ENCODE results near the gene CTTNBP2NL. TPM values are rescaled to one million over a fixed set of nuclear protein-coding genes. Genes with fewer than 3 reads are reported as not detected.

Gene CTTNBP2NL
- total and polyA plus RNA-seq, 2 experiments from 2014 or later = 18.5 to 31.0 TPM

DNA sequence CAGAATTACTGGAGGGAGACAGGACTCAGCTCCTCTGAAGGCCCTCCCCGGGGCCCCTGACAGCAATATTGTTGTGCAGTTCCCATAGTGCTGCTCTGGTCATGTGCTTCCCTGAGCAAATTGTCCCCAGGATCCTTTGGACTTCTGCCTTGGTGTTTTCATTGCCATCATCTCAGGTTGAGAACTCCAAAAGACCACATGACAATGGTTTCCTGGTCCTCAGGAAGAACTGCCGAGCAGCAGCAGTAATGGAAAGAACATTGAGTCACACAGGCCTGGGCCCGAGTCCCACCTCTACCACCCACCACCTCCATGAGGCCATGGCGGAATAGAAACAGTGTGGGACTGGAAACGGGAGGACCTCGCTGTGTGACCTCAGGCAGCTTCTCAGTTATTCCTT lies 6.3 kb upstream of the CTTNBP2NL start:
- Mint-ChIP-seq H3K36me3 (ENCODE audit: low read depth) (no peaks in the 10 kb centered on the region), H3K4me3 (no peak overlapping the region), H3K9me3 (no peaks in the 10 kb centered on the region), H3K27ac (no peak overlapping the region), H3K27me3 (ENCODE audit: insufficient read depth, low read depth, poor library complexity) (peaks cover 3% of the 10 kb centered on the region), H3K4me1 (peaks cover 26% of the 10 kb centered on the region)
- no peaks in the 10 kb centered on the region for H3K36me3 ChIP-seq (ENCODE audit: insufficient read depth)
- ATAC-seq = no peak
- no peak overlapping the region; the same call in 1 of the 2 replicates for H3K27ac ChIP-seq (ENCODE audit: low read depth)
- H3K9me2 ChIP-seq (ENCODE audit: insufficient read depth) = no peaks in the 10 kb centered on the region
- no peaks in the 10 kb centered on the region for H3K79me2 ChIP-seq (replicated peaks; ENCODE audit: insufficient read depth)
- H3K4me1 ChIP-seq (ENCODE audit: insufficient read depth) = peaks cover 19% of the 10 kb centered on the region
- H4K20me1 ChIP-seq (replicated peaks; ENCODE audit: insufficient read depth) = no peaks in the 10 kb centered on the region
- TF ChIP-seq CREB1 (CRISPR knock-in tag; IDR thresholded peaks at IDR 0.05; ENCODE audit: low read depth) = no peak
- TF ChIP-seq, protein P1, sequence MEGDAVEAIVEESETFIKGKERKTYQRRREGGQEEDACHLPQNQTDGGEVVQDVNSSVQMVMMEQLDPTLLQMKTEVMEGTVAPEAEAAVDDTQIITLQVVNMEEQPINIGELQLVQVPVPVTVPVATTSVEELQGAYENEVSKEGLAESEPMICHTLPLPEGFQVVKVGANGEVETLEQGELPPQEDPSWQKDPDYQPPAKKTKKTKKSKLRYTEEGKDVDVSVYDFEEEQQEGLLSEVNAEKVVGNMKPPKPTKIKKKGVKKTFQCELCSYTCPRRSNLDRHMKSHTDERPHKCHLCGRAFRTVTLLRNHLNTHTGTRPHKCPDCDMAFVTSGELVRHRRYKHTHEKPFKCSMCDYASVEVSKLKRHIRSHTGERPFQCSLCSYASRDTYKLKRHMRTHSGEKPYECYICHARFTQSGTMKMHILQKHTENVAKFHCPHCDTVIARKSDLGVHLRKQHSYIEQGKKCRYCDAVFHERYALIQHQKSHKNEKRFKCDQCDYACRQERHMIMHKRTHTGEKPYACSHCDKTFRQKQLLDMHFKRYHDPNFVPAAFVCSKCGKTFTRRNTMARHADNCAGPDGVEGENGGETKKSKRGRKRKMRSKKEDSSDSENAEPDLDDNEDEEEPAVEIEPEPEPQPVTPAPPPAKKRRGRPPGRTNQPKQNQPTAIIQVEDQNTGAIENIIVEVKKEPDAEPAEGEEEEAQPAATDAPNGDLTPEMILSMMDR (conservative IDR thresholded peaks at IDR 0.05; ENCODE audit: low read depth in 2 of 2) = no peak
- no peak for TF ChIP-seq ZNF331 (CRISPR knock-in tag; IDR thresholded peaks at IDR 0.05; ENCODE audit: low read depth)
- no peak for TF ChIP-seq ZNF114 (CRISPR knock-in tag; IDR thresholded peaks at IDR 0.05)
- TF ChIP-seq REST (IDR thresholded peaks at IDR 0.05; ENCODE audit: unreplicated experiment) = no peak
- no peak for TF ChIP-seq JUNB (IDR thresholded peaks at IDR 0.05; ENCODE audit: unreplicated experiment)
- TF ChIP-seq ZNF462 (CRISPR knock-in tag; IDR thresholded peaks at IDR 0.05) = no peak
- no peak for TF ChIP-seq EZH2 (IDR thresholded peaks at IDR 0.05; ENCODE audit: low read depth, unreplicated experiment)
- no peak for TF ChIP-seq ETS1 (IDR thresholded peaks at IDR 0.05)
- TF ChIP-seq EZH2phosphoT487 (IDR thresholded peaks at IDR 0.05; ENCODE audit: unreplicated experiment) = no peak
- no peak for TF ChIP-seq STAT1 (IDR thresholded peaks at IDR 0.05; ENCODE audit: unreplicated experiment)
- TF ChIP-seq POLR2AphosphoS5 (IDR thresholded peaks at IDR 0.05; ENCODE audit: low read depth) = no peak
- no peak for TF ChIP-seq NANOG (IDR thresholded peaks at IDR 0.05; ENCODE audit: borderline replicate concordance)
- no peak overlapping the region for H3K4me3 ChIP-seq
- H3K27me3 ChIP-seq (ENCODE audit: insufficient read depth) = no peaks in the 10 kb centered on the region
- no peaks in the 10 kb centered on the region for H3F3A ChIP-seq (replicated peaks; ENCODE audit: low read depth)
- H2AFZ ChIP-seq = no peak overlapping the region; the same call in 1 of the 2 replicates
- no peak for DNase-seq (ENCODE audit: low spot score)
- no peak overlapping the region for H3K4me2 ChIP-seq
